Breast epithelium (tissue), 3 donors: ENCODE results near the gene SLC7A9.

ENCODE experiments used
- CTCF ChIP-seq, 3 donors: fragments of 450-650 bp; IDR thresholded peaks; one replicate each; pipeline ENCODE4 v1.5.1; 2016 to 2017; ENCODE audit warnings: antibody characterized with exemption in 3 of 3, mild to moderate bottlenecking in 3 of 3, moderate library complexity in 3 of 3
- POLR2A ChIP-seq: fragments of 450-650 bp; IDR thresholded peaks from one replicate; pipeline ENCODE4 v1.6.1; 2016; ENCODE audit warnings: antibody characterized with exemption, mild to moderate bottlenecking, moderate library complexity
- POLR2AphosphoS5 ChIP-seq, 3 donors: sonication (generic); formaldehyde crosslinking; IDR thresholded peaks; one replicate each; pipeline ENCODE4 v1.6.1; 2017; ENCODE audit warnings: antibody characterized with exemption in 3 of 3

- TF ChIP-seq POLR2AphosphoS5 (IDR thresholded peaks at IDR 0.05) (no peak), CTCF (IDR thresholded peaks at IDR 0.05) (no peak), POLR2A (no peak)
These were observed 17.4 kb downstream of the SLC7A9 start for GRCh38 chr19:32852216-32852615.
